ENCODE results near the gene CALM3.
"Not testable (repeated sequence)": the region's sequence is repeated elsewhere in the genome, so short reads cannot be mapped to it uniquely, and the experiment has no call there.

CALM3 gene

DNA sequence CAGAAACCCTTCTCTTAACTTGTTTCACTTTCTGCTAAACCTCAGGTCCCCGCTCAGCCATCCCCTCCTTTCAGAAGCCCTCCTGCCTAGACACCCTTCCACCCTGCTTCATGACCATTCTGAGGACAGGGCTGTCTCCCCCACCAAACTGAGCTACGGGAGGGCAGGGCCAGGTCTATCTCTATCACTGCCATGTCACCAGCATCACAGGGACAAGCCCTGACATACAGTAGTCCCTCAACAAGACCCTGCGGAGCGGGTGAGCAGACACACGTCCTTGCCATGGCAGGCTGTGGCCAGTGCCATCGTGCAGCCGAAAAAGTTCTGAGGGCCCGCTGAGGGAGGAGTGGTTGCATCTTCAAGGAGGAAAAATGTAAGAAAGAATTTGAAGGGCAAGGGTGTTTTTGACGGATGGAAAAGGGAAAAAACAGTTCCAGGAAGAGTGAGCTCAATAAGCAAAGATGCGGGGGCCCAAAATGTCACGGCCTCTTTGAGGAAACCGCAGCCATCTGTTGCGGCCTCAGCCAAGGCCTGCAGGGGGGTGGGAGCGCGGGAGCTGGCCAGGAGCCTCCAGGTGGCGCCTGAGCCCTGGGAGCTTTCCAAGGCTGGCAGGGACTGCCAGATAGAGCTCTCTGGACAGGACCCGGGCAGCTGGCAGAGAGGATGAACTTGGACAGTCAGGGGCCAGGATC, 15.6 kb downstream of the CALM3 start:
- DNase-seq (ENCODE audit: low spot score), result peak; percentile 51

DNA sequence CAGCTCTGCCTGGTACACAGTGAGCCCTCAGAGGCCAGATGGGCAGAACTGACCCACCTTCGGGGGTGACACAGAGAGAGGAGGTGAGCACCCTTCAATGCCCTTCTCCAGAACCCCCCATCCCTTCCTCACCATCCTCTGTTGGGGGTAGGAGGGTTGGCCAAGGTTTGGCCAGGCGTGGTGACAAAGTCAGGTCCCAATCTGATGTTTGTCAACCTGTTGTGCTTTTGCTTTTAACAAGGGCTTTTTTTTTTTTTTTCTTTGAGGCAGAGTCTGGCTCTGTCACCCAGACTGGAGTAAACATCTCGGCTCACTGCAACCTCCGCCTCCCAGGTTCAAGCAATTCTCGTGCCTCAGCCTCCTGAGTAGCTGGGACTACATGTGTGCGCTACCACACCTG, 16.5 kb downstream of the CALM3 start:
- no peak for DNase-seq (ENCODE audit: low spot score)

DNA sequence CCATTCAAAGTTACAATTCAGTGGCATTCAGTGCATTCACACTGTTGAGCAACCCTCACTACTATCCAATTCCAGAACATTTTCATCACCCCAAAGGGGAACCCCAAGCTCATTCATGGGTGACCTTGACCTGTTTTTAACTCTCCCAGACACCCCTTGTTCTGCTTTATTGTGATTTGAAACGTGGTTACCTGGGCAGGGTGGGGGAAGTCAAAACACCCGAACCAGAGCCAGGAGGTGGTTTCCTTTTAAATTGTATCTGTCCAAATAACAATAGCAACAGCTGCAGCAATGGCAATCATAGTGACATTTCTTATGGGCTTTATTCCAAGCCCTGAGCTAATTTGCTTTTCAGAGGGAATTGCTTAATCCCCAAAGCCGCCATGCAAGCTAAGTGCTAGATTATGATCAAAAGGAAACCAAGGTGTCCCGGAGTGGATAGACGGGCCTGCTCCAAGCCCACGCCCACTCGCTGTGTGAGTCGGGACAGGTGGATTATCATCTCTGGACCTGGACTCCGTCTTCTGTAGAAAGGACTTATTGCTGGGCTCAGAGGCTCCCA, 17.6 kb downstream of the CALM3 start:
- no peak for DNase-seq (ENCODE audit: low spot score)

DNA sequence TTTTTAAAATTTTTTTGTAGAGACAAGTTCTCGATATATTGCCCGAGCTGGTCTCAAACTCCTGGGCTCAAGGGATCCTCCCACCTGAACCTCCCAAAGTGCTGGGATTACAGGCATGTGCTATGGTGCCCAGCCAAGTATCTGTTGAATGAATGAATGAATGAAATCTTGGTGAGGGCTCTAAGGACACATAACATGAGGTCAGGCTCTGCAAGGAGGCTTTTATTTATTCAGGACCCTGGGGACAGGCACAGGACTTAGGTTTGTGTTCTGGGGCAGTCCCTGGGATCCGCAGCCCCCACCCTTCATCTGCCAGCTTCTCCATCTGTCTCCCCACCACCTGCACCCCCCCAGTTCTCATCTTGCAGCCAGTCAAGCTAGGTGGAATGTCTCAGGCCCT, 19.1 kb downstream of the CALM3 start:
- no peak for DNase-seq (ENCODE audit: low spot score)

DNA sequence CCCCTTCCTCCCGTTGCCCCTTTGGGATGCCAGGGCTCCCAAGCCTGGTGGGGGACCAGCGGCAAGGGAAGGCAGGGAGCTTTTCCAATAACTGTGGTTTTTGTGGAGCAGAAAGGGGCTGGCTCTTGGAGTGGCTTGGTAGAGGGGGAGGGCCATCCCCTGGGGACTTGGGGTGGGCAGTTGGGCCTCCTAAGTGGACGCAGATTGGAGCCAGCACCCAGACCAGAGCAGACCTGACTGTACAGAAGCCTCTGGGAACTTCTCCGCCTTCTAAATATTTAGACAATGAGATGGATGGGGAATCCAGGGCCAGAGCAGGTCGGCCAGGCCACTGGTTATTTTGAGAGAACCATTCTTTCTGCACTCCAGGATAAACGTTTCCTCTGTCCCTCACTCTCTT, 19.6 kb downstream of the CALM3 start:
- DNase-seq (ENCODE audit: low spot score), result no peak

DNA sequence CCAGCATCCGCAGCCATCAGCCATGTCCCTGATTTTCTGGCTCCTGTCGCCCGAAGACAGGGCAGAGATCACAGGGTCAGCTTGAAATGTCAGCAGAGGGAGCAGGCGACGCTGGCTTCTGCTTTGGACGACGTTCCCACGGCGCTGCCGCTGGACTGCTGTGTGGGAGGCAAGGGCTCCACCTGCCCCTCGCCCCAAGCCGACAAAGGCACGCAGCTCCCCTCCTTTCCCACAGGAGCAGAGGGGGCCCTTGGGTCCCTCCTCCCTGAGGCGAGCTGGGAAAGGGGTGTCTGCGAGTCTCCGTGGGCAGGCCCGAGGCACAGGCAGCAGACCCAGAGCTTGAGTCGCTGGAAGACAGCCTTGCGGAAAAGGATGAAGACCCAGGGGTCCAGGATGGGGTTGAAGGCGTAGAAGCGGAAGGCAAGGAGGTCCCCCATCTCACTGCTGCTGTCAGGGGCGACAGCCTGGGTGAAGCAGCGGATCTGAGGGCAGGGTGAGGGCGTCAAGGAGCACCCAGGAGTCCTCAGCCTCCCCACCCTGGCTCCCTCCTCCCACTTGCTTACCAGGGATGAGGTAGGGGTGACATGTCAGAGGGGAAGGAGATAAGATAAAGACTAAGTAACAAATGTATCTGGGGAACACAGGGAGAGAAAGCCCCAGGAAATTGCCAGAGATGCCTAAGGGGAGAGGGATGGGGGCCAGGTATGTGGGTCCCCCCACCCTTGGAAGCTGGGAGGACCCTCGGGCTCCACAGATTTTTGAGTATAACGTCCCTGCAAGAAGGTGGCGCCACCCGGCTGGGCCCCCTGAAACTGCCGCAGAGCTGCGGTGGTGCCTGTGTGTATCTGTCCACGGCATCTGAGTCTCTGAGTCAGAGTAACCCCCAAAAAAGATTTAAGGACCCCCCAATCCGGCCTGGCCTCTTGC, 20.3 kb downstream of the CALM3 start:
- no peak for DNase-seq (ENCODE audit: low spot score)

DNA sequence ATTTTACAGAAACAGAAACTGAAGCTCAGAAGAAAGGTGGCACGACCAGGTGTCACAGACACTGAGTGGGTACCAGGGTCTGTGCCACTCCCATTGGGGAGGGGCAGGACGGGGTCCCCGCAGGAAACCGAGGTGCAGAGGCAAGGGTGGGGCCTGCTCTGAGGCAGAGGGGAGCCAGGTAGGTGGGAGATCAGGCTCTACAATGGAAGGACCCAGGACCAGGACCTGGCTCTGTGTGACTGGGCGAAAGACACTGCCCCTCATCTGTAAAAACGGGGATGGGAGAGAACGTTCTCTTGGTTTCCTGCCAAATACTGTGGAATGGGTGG, 21.0 kb downstream of the CALM3 start:
- no peak for DNase-seq (ENCODE audit: low spot score)

DNA sequence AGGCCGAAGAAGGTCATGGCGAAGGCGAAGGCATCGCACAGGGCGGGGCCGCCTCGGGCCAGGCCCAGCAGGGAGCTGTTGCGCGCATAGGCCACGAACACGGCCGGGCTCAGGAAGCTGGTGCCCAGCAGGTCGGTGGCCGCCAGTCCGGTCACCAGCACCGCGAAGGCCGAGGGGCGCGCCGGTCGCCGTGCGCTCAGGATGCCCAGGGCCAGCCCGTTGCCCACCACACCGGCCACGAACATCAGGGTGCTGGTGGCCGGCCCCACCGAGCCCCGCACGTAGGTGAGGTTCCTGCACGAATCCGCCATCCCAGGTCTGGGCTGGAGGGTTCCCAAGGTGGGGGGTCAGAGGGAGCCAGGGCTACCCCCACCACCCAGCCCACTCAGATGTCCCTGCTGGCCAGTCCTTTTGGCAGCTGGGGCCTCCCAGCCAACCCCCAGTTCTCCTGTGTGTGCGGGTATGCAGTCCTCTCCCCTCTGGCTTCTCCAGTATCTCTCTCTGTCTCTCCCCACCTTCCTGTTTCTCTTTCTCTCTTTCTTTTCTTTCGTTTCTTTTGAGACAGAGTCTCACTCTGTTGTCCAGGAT, 22.9 kb downstream of the CALM3 start:
- DNase-seq (ENCODE audit: low spot score), result no peak

DNA sequence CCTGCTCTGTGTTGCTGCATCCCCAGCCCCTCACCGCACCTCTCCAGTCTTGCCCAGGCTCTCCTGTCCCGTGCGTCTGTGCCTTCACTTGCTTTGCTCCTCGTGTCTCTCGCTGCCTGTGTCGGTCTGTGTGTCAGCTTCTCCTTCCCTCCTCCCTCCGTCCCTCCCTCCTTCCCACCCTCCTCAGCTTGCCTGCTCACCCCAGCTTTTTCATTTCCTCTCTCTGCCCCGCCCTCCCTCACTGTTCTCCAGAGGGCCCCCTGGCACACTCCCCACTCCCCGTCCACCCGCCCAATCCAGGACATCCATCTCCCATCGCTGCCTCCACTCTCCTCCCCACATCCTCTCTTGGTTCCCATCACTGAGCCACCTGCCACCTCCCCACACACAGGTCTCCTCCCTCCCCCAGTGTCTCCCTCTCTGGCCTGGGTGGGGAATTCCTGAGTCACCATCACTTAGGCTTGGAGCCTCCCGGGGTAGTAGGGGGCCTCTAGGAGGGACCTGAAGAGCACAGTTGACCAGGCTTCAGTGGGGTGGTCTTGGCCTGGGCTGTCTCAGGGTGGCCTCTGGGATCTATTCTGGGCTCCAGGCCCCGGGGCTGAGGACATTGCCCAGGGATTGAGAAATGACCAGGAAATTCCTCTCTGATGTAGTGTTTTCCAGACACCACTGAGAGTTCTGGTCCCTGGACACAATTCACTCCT, 24.0 kb downstream of the CALM3 start, which contains the start of gene PTGIR:
TSS of gene PTGIR (minus strand) at position 132 of the 704 bp plus-strand sequence. CDS start 864 bp downstream, outside the sequence.
- peak; percentile 85 for DNase-seq (ENCODE audit: low spot score)

DNA sequence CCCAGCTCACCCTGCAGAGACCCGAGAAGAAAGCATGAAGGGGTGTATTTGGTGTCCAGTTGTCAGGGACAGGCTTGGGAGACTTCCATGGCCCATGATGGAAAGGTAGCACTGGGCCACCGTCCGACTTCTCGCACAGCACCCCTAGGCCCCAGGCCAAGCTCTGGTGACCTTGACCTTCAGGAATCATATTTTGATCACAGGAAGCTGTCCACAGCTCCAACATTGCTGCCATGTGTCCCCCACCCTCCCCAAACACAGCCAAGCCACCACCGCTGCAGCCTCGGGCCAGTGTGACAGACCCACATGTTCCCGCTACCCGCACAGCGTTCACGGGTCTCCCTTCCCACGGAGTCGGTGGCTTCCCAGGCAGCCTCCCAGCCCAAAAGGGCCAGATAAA, 24.6 kb downstream of the CALM3 start:
- no peak for DNase-seq (ENCODE audit: low spot score)

DNA sequence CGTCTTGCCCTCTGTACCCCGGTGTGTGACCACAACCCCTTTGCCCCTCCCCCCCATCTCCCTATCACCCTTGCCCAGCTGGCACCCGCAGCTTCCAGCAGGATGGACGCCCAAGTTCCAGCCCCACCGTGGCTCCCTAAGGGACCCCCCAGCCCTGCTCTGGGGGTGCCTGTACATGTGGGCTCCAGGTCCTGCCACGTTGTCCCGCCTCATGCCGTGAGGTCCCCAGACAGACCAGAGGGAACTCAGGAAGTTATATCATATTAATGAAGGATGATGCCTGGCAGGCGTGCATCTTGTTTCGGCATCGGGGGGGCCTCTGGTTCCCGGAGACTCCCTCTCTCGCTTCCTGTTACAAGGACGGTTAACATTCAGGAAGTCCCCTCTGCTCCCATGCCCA, 25.3 kb downstream of the CALM3 start:
- no peak for DNase-seq (ENCODE audit: low spot score)

DNA sequence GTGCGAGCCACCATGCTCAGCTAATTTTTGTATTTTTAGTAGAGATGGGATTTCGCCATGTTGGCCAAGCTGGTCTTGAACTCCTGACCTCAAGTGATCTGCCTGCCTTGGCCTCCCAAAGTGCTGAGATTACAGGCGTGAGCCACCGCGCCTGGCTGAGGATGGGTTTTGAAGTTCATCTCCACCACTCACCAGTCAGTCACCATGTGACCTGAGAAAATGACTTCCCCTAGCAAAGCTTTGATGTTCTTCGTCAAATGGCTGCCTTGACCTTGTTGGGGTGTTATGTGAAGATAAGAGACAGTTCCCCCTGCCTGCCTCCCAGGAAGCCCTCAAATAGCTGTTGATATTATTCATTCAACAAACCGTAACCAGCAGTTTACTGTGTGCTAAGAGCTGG, 27.8 kb downstream of the CALM3 start:
- DNase-seq (ENCODE audit: low spot score), result not testable (repeated sequence)

DNA sequence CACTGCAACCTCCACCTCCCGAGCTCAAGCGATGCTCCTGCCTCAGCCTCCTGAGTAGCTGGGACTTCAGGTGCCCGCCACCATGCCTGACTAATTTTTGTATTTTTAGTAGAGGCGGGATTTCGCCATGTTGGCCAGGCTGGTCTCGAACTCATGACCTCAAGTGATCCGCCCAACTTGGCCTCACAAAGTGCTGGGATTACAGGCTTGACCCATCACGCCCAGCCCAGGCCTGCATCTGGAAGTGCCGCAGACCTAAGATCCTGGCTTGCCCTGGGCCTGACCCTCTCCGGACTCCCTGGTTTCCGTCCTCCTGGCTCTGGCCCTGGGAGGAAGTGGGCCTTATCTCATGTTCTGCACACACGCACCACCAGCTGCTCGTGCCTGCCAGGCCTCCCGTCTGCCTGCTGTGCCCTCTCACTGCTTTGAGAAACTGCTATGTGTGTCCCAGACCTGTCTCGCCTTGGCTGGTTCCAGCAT, 28.5 kb downstream of the CALM3 start:
- no peak for DNase-seq (ENCODE audit: low spot score)

DNA sequence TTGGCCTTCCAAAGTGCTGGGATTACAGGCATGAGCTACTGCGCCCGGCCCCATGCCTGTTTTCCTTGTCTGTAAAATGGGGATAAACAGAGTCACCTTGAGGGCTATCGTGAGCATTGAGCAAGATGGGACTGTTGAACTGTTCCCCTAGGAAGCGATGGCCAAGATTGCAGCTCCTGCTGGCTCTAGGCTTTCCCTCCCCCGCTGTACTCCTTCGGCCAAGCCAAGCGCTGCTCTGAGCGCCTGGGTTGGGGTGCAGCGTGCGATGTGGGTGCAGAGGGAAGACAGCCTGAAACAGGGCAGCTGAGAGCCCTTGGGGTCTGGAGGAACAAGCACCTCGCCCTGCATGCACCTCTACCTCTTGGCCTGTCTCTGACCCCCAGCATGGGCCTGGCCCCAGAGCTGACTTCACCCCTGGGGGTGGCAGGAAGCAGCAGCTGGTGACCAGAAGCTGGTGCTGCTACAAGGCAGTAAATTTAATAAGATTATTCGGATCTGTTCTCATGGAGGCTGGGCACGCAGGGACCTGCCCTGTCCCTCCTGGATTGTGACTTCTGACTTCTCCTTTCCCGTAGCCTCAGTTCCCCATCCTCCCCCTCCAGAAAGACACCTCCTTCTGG, 29.6 kb downstream of the CALM3 start:
- DNase-seq (ENCODE audit: low spot score), result no peak

DNA sequence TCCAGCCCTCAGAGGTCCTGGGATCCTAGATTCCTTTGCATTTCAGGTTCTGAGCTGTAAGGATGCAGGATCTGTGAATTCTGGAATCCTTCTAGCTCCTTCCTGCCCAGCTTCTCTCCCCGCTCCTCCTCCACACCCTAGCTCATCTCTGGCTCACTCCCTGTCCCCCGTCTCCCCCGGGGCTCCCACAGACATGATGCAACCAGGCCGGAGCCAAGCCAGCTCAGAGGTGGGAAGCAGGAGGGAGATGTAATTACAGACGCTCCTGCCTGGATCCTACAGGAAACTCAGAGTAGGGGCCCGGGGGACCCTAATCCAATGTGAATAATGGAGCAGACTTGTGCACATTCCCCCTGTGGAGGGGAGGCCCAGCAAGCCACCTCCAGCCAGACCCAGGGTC, 30.4 kb downstream of the CALM3 start:
- peak; percentile 66 for DNase-seq (ENCODE audit: low spot score)

DNA sequence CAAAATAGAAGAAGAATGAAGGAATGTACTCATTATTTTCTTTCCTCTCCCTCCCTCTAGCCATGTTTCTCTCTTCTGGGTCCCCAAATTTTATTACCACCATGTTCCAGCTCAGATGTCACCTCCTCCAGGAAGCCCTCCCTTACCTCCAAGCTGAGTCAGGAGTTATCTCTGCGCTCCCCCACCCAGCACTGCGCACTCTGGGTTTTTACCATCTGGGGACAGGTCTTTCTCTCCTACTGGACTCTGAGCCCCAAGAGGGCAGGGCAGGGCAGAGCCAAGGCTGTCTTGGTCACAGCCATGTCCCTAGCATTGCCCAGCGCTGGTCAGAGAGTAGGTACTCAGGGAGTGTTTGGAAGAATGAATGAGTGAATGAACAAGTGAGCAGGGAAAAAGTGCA, 32.0 kb downstream of the CALM3 start:
- DNase-seq (ENCODE audit: low spot score), result no peak

DNA sequence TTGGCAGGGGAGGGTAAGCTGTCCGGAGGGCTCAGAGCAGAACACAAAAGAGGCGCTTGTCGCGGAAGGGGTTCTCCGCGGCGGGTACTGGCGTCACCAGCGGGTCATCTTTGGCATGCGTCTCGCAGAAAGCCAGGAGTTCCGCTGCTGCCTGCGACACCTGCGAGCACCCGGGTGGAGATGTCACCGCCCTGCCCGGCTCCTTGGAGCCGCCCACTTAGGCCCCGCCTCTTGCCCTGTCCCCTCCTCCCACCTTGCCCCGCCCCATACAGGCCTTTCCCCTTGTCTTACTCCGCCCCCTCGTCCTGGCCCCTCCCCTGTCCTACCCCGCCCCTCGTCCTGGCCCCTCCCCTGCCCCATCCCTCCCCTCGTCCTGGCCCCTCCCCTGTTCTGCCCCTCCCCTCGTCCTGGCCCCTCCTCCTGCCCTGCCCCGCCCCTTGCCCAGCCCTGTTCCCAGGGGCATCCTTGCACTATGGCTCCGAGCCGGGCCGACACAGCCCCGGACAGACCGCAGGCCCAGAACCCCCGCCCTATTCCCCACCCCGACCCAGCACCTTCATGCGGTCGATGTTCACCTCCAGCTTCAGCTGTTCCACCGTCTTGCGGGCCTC, 33.0 kb downstream of the CALM3 start:
- peak; percentile 93 for DNase-seq (ENCODE audit: low spot score)

DNA sequence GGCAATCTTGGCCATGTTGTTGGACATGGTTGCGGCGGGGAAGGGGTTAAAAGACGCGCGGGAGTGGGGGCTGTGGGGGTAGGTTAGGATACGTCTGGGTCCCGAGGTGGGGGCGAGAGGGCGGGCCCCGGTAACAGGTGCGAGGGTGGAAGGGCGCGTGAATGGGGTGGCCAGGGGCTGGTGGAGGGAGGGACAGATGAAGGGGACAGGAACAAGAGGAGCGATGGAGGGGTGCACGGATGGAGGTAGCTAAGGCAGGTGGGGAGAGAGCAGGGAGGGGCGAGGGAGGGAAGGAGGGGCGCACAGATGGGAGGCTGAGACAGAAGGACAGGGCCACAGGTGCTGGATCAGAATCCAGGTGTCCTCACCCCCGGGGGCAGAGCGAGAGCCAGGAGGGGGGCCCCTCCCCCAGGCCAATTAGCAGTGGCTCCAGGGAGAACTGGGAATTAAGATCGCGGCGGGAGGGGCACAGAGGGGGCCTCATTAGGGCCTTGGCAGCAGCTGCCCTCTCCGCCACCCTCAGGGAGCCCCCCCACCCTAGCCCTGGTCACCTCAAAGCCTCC, 33.6 kb downstream of the CALM3 start:
- DNase-seq (ENCODE audit: low spot score), result no peak

DNA sequence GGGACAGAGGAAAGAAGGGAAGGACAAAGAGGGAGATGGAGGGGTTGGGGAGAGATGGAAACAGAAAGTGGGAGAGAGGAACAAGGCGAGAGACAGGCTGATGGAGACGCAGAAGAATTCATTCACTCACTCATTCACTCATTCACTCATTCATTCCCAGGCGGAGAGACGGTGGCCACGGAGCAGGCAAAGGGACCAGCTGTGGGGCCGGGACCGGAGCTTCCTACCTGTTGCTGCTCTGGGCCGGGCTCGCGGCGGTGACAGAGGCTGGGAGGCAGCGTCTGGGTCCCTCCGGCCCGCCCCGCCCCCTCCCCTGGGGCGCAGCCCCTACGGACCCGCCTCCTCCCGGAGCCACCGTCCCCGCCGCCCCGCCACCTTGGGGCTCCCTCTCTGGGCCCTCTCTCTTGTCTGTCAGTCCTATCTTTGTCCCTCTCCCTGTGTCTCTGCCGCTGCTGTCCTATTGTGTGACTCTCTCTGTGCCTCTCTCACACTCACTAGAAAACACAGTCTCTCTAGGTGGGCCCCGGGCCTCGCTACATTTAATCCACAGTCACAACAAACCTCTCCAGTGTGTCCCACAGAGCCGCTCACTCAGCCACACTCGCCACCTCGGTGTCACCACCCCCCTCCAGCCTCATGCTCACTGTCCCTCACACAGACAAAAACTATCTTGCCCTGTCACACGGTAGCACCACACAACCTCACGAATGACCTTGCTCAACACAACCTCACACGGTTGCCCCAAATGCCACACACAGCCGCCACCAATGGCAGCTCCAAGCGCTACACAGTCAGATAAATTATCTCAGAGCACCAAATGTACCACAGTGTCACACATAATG, 35.0 kb downstream of the CALM3 start, which contains the start of gene GNG8:
TSS of gene GNG8 (minus strand) at position 283 of the 842 bp plus-strand sequence. CDS start 1,520 bp downstream, outside the sequence.
- no peak for DNase-seq (ENCODE audit: low spot score)

DNA sequence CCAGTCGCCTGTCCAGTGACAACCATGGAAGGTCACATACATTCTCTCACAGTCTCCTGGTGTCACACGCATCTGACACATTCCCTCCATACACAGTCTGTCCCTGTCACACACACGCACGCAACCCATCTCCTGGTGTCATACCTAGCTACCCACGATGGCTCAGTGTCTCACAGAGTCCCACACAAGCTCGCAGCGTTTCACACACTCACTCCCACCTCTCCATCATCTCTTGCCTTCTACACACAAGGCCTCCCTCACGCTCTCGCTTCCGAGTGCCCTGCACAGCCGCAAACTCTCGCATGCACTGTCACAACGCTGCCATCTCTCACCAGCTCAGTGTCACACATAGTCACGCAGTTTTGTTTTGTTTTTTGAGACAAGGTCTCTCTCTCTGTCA, 36.1 kb downstream of the CALM3 start:
- no peak for DNase-seq (ENCODE audit: low spot score)
